Ishikawa (cell line): ENCODE results near the gene MCF2L.

Experiments used
- CEBPB ChIP-seq: IDR thresholded peaks from 2 replicates; pipeline ENCODE4 v1.6.1; 2012
- CREB1 ChIP-seq: IDR thresholded peaks from 2 replicates; pipeline ENCODE4 v1.6.1; 2012; ENCODE audit warnings: low read depth
- EGR1 ChIP-seq: IDR thresholded peaks from 2 replicates; pipeline ENCODE4 v1.6.1; 2012
- EP300 ChIP-seq: IDR thresholded peaks from 2 replicates; pipeline ENCODE4 v1.6.1; 2012; ENCODE audit warnings: borderline replicate concordance
- FOXM1 ChIP-seq: IDR thresholded peaks from 2 replicates; pipeline ENCODE4 v1.6.1; 2012; ENCODE audit warnings: low read depth, borderline replicate concordance
- NFIC ChIP-seq: IDR thresholded peaks from 2 replicates; pipeline ENCODE4 v1.6.1; 2012
- RAD21 ChIP-seq: IDR thresholded peaks from 2 replicates; pipeline ENCODE4 v1.6.1; 2012; ENCODE audit warnings: low read depth
- REST ChIP-seq: IDR thresholded peaks from 2 replicates; pipeline ENCODE4 v1.6.1; 2012; ENCODE audit warnings: low read depth, mild to moderate bottlenecking
- TAF1 ChIP-seq: IDR thresholded peaks from 2 replicates; pipeline ENCODE4 v1.6.1; 2012; ENCODE audit warnings: low read depth, mild to moderate bottlenecking
- TCF12 ChIP-seq: IDR thresholded peaks from 2 replicates; pipeline ENCODE4 v1.6.1; 2012; ENCODE audit warnings: low read depth
- TEAD4 ChIP-seq: IDR thresholded peaks from 2 replicates; pipeline ENCODE4 v1.6.1; 2012
- YY1 ChIP-seq: IDR thresholded peaks from 2 replicates; pipeline ENCODE4 v1.6.1; 2012; ENCODE audit warnings: low read depth
- ZBTB7A ChIP-seq: IDR thresholded peaks from 2 replicates; pipeline ENCODE4 v1.6.1; 2012; ENCODE audit warnings: low read depth
- TF ChIP-seq, protein P1 (sequence below): IDR thresholded peaks from 2 replicates; pipeline ENCODE4 v1.6.1; 2012
- TF ChIP-seq, protein P2 (sequence below): IDR thresholded peaks from 2 replicates; pipeline ENCODE4 v1.6.1; 2012

MCF2L gene

DNA sequence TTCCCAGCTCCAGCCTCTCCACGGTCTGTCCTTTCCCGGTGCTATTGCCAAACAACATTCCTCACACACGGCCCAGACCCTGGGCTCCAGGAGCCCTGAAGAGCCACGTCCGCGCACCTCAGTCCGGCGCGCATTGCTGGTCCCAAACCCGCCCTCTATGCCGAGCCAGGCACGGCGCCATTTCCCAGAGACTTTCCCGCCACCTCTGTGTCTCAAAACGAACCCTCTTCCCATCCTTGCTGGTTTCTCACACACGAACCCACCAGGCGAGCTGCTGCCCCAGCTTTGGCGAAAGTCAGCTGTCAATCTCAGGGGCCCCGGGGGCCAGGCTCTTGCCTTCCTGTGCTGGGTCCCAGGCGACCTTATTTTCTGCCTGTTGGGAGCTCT lies 108.5 kb downstream of the MCF2L start:
- TF ChIP-seq REST: no peak
- no peak for TF ChIP-seq TAF1
- no peak for TF ChIP-seq TCF12
- no peak for TF ChIP-seq YY1
- TF ChIP-seq RAD21: no peak
- TF ChIP-seq, protein P1, sequence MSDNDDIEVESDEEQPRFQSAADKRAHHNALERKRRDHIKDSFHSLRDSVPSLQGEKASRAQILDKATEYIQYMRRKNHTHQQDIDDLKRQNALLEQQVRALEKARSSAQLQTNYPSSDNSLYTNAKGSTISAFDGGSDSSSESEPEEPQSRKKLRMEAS: no peak
- TF ChIP-seq EP300: no peak
- TF ChIP-seq ZBTB7A: no peak
- no peak for TF ChIP-seq NFIC
- TF ChIP-seq, protein P2, sequence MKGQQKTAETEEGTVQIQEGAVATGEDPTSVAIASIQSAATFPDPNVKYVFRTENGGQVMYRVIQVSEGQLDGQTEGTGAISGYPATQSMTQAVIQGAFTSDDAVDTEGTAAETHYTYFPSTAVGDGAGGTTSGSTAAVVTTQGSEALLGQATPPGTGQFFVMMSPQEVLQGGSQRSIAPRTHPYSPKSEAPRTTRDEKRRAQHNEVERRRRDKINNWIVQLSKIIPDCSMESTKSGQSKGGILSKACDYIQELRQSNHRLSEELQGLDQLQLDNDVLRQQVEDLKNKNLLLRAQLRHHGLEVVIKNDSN: no peak
- no peak for TF ChIP-seq TEAD4
- no peak for TF ChIP-seq EGR1
- no peak for TF ChIP-seq CEBPB
- TF ChIP-seq CREB1: no peak

GRCh38 chr13:113077953-113078901 lies 109.2 kb downstream of the MCF2L start:
- TF ChIP-seq REST (no peak), CEBPB (no peak), FOXM1 (no peak), TEAD4 (no peak), CREB1 (no peak), EP300 (no peak), TAF1 (no peak), ZBTB7A (no peak), RAD21 (no peak), NFIC (no peak), EGR1 (no peak), YY1 (no peak)
- TF ChIP-seq, protein P1: no peak
- TF ChIP-seq, protein P2: no peak

DNA sequence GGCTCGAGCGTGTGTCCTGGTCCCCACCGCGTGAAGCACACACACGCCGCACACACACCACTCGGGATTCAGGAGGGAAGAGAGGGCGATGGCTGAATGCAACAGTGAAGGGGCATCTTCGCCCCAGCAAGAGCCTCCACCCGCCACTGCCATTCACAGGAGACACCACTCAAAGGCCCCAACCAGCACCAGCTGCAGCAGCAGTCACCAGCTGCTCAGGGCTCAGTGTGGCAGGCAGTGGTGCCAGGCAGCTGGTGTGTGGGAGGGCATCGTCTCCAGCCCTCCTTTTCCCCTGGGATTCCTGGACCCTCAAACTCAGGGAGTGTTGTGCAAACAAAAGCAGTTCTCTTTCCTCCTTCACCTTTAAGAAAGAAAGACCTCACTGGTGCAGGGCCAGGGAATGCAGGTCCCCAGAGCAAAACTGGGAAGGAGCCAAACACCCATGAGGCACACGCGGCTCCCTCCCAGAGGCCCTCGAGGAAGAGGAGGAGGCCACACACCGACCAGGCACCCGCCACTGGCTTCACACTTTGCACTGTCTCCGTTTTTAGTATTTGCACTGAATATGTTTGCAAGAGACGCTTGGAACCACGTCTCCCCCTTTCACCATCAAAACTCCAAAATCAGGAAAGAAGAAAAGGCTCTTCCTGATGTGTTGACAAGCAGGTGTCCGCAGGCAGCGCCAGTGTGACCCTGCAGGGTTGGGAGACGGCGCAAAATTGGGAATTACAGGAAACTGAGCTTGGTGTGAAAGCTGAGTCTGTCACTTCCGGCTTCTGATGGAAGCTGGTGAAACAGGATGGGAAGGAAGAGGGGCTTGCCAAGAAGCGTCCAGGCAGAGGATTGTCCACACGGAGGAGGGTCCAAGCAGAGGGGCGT lies 110.1 kb downstream of the MCF2L start:
- no peak for TF ChIP-seq ZBTB7A
- TF ChIP-seq NFIC: no peak
- no peak for TF ChIP-seq EP300
- no peak for TF ChIP-seq FOXM1
- TF ChIP-seq TCF12: no peak
- TF ChIP-seq TEAD4: no peak
- TF ChIP-seq EGR1: no peak
- TF ChIP-seq, protein P2: no peak
- no peak for TF ChIP-seq CEBPB
- no peak for TF ChIP-seq YY1
- no peak for TF ChIP-seq TAF1
- TF ChIP-seq, protein P1: no peak
- no peak for TF ChIP-seq REST
- TF ChIP-seq CREB1: no peak
- TF ChIP-seq RAD21: no peak
